Effector CD8-positive, alpha-beta T cell (primary cell): ENCODE data around the gene MUC6.
"Not testable (repeated sequence)": the region's sequence is repeated elsewhere in the genome, so short reads cannot be mapped to it uniquely, and the experiment has no call there.

Experiments used
- DNase-seq: peaks from one replicate; lab custom pipeline; 2025; lab: John Stamatoyannopoulos, UW

MUC6 gene

GRCh38 chr11:1024597-1025409, 11.7 kb downstream of the MUC6 start:
- DNase-seq: no peak

- no peak for DNase-seq
These were observed 12.5 kb downstream of the MUC6 start for GRCh38 chr11:1023811-1024596.

- no peak for DNase-seq
These were observed 13.4 kb downstream of the MUC6 start for GRCh38 chr11:1022908-1023810.

GRCh38 chr11:1022411-1022810, 14.1 kb downstream of the MUC6 start:
- no peak for DNase-seq

GRCh38 chr11:1020211-1020905, 16.2 kb downstream of the MUC6 start:
- DNase-seq: no peak

GRCh38 chr11:1019321-1019910, 17.1 kb downstream of the MUC6 start:
- DNase-seq: no peak

- DNase-seq: no peak
These were observed 18.4 kb downstream of the MUC6 start for GRCh38 chr11:1018091-1018490.

- no peak for DNase-seq
These were observed 19.1 kb downstream of the MUC6 start for GRCh38 chr11:1017269-1018005.

- not testable (repeated sequence) for DNase-seq
These were observed 19.9 kb downstream of the MUC6 start for GRCh38 chr11:1016610-1017126.

- no peak for DNase-seq
These were observed 20.5 kb downstream of the MUC6 start for GRCh38 chr11:1015826-1016545.

GRCh38 chr11:1015064-1015463, 21.5 kb downstream of the MUC6 start:
- no peak for DNase-seq

GRCh38 chr11:1014276-1014675, 22.2 kb downstream of the MUC6 start:
- DNase-seq: no peak

GRCh38 chr11:1013631-1013935, 22.9 kb downstream of the MUC6 start:
- no peak for DNase-seq

GRCh38 chr11:1012740-1013630, 23.5 kb downstream of the MUC6 start:
- DNase-seq: no peak

- DNase-seq: no peak
These were observed 24.2 kb downstream of the MUC6 start for GRCh38 chr11:1012291-1012690.

GRCh38 chr11:1011320-1011698, 25.2 kb downstream of the MUC6 start:
- DNase-seq: no peak

GRCh38 chr11:1010551-1011319, 25.8 kb downstream of the MUC6 start:
- DNase-seq: no peak

- DNase-seq: no peak
These were observed 26.5 kb downstream of the MUC6 start for GRCh38 chr11:1009991-1010390.
